GM19025 (cell line): ENCODE data around the gene TSEN15.
"Not testable (repeated sequence)": the region's sequence is repeated elsewhere in the genome, so short reads cannot be mapped to it uniquely, and the experiment has no call there.

Experiments
- ATAC-seq: cut with Tn5 transposase; IDR thresholded peaks from one replicate; pipeline ENCODE4 v1.9.1; 2021; ENCODE audit warnings: mild to moderate bottlenecking, low read depth, moderate library complexity; ENCODE audit not compliant: unreplicated experiment

The TSEN15 gene

GRCh38 chr1:184031092-184031408 is 20.5 kb upstream of the TSEN15 start:
- ATAC-seq, result no peak

GRCh38 chr1:184031409-184032107 is 20.0 kb upstream of the TSEN15 start:
- no peak for ATAC-seq

GRCh38 chr1:184032306-184032929 is 19.1 kb upstream of the TSEN15 start:
- no peak for ATAC-seq

GRCh38 chr1:184032930-184033418 is 18.6 kb upstream of the TSEN15 start:
- ATAC-seq, result no peak

GRCh38 chr1:184033711-184034167 is 17.8 kb upstream of the TSEN15 start:
- no peak for ATAC-seq

GRCh38 chr1:184034761-184035379 is 16.7 kb upstream of the TSEN15 start:
- ATAC-seq, result no peak

GRCh38 chr1:184035719-184036516 is 15.6 kb upstream of the TSEN15 start:
- ATAC-seq, result no peak

GRCh38 chr1:184036517-184036949 is 15.0 kb upstream of the TSEN15 start:
- no peak for ATAC-seq

- ATAC-seq, result no peak
Observed at GRCh38 chr1:184037849-184038591, 13.5 kb upstream of the TSEN15 start.

GRCh38 chr1:184039126-184039525 is 12.4 kb upstream of the TSEN15 start:
- ATAC-seq, result no peak

GRCh38 chr1:184041731-184042130 is 9.8 kb upstream of the TSEN15 start:
- no peak for ATAC-seq

GRCh38 chr1:184043315-184043714 is 8.2 kb upstream of the TSEN15 start:
- ATAC-seq, result not testable (repeated sequence)

- no peak for ATAC-seq
Observed at GRCh38 chr1:184044603-184045376, 6.7 kb upstream of the TSEN15 start.

GRCh38 chr1:184047541-184047940 is 4.0 kb upstream of the TSEN15 start:
- not testable (repeated sequence) for ATAC-seq

- ATAC-seq, result no peak
Observed at GRCh38 chr1:184048561-184049240, 2.8 kb upstream of the TSEN15 start.

- ATAC-seq, result no peak
Observed at GRCh38 chr1:184049291-184049690, 2.2 kb upstream of the TSEN15 start.

GRCh38 chr1:184049836-184050468 is 1.6 kb upstream of the TSEN15 start:
- ATAC-seq, result no peak

- ATAC-seq, result no peak
Observed at GRCh38 chr1:184050636-184051035, 894 bp upstream of the TSEN15 start.
